Activated CD4-positive, alpha-beta T cell treated with anti-CD3 and anti-CD28 coated beads for 36 hours (primary cell): ENCODE results near the gene ST6GAL1. TPM values are rescaled to one million over a fixed set of nuclear protein-coding genes. Genes with fewer than 3 reads are reported as not detected.
"Not testable (repeated sequence)": the region's sequence is repeated elsewhere in the genome, so short reads cannot be mapped to it uniquely, and the experiment has no call there.

Source experiments
- ATAC-seq: fragments of 200-7000 bp; cut with Tn5 transposase; one replicate; pipeline ENCODE4 v1.10.0; 2021; ENCODE audit warnings: mild to moderate bottlenecking, moderate library complexity
- CTCF ChIA-PET: fragments of 350-600 bp; sonication (Branson Sonifier 250); formaldehyde crosslinking; loops from one replicate; lab custom pipeline; 2021; ENCODE audit warnings: antibody characterized with exemption; lab: Charles Lee
- POLR2A ChIA-PET: fragments of 350-600 bp; sonication (Branson Sonifier 250); formaldehyde crosslinking; loops from one replicate; lab custom pipeline; 2021; ENCODE audit warnings: antibody characterized with exemption, inconsistent platforms; lab: Charles Lee
- DNase-seq: peaks from one replicate; pipeline ENCODE4 v3.0.0-alpha.2; 2020
- H3K27ac Mint-ChIP-seq: one replicate; pipeline ENCODE4 v1.8.0; 2021; ENCODE audit warnings: mixed read lengths
- H3K27me3 Mint-ChIP-seq: one replicate; pipeline ENCODE4 v1.8.0; 2021; ENCODE audit warnings: mixed read lengths
- H3K36me3 Mint-ChIP-seq: one replicate; pipeline ENCODE4 v1.8.0; 2021; ENCODE audit warnings: low read depth, mixed read lengths
- H3K4me1 Mint-ChIP-seq: one replicate; pipeline ENCODE4 v1.8.0; 2021; ENCODE audit warnings: mixed read lengths
- H3K4me3 Mint-ChIP-seq: one replicate; pipeline ENCODE4 v1.8.0; 2021; ENCODE audit warnings: mild to moderate bottlenecking, moderate library complexity, mixed read lengths
- H3K9me3 Mint-ChIP-seq: one replicate; pipeline ENCODE4 v1.8.0; 2021; ENCODE audit warnings: low read depth, mixed read lengths
- intact Hi-C, 2 experiments: fragments of 100-400 bp; cut with DNase I in 1 of 2; cut with micrococcal nuclease in 1 of 2; formaldehyde crosslinking; loops; one replicate each; pipeline versions ENCODE4 v1.14.2 to v1.15.1; 2022 to 2024; cut with DNase I, micrococcal nuclease
- total RNA-seq, 2 experiments: library from RNA; stranded (reverse); gene quantifications; one replicate each; pipeline ENCODE4 v1.2.3, GENCODE V29; 2021

Gene ST6GAL1
- total RNA-seq, 2 experiments from 2014 or later, result 86.6 to 111 TPM

DNA sequence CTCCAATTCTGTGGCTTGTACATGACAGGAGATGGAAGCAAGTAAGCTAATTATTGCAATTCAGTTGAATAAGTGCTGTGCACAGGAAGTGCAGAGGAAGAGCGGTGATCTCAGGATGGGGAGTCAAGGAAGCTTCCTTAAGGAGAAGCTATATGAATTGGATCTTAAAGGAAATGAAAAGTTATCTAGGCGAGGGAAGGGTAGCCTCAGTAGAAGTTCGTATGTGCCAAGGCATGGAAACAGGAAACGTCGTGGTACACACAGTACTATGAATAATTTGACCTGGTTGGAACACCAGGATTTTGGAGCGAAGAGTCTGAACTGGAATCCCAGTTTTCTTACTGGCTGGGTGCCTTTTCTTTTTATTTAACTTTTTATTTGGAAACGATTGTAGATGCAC, 39.3 kb downstream of the ST6GAL1 start:
- CTCF ChIA-PET, result no interaction called here
- DNase-seq (no peak), ATAC-seq (no peak)
- Mint-ChIP-seq H3K4me1 (peaks cover 51% of the 10 kb centered on the region), H3K4me3 (no peak overlapping the region), H3K27ac (no peak overlapping the region), H3K9me3 (no peaks in the 10 kb centered on the region), H3K27me3 (no peaks in the 10 kb centered on the region), H3K36me3 (peaks cover 64% of the 10 kb centered on the region)
- intact Hi-C loops, result no loop called here
- POLR2A ChIA-PET, result no interaction called here

- H3K27ac Mint-ChIP-seq, H3K27me3 Mint-ChIP-seq, H3K9me3 Mint-ChIP-seq, POLR2A ChIA-PET, ATAC-seq, intact Hi-C loops, H3K4me3 Mint-ChIP-seq, DNase-seq: not testable (repeated sequence)
- CTCF ChIA-PET, result interaction anchor here (0.8 to 1.1 kb wide), 3 partner anchors 12 to 121 kb away, joined by 3 read pairs; no protein-coding TSS in a partner anchor
- Mint-ChIP-seq H3K36me3 (peaks cover 67% of the 10 kb centered on the region), H3K4me1 (peaks cover 39% of the 10 kb centered on the region)
Measured at GRCh38 chr3:186971106-186971505, 40.8 kb downstream of the ST6GAL1 start.

DNA sequence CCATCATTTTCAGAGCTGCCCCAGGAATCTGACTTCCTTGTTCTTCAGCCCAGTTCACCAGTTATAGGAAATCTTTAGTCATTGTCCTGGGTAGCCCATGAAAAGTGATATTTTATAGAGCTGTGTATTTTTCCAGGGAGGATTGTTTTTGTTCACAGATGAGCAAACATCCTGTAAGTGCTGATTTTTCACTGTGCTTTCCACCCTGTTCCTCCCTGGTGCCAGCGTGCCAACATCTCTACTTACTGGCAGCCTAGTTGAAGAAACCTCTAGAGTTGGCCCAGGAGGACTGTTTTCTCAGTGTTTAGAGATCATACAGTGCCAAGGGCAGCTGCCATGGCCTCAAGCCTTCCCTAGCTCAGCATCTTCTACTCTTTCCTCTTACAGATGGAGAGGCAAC, 41.3 kb downstream of the ST6GAL1 start:
- H3K36me3 Mint-ChIP-seq, result peaks cover 65% of the 10 kb centered on the region
- H3K4me3 Mint-ChIP-seq, result no peak overlapping the region
- DNase-seq (no peak), ATAC-seq (no peak)
- ChIA-PET POLR2A (no interaction called here), CTCF (interaction anchor here (0.8 to 1.1 kb wide), 3 partner anchors 12 to 122 kb away, joined by 3 read pairs; no protein-coding TSS in a partner anchor)
- no peak overlapping the region for H3K27ac Mint-ChIP-seq
- no peaks in the 10 kb centered on the region for H3K9me3 Mint-ChIP-seq
- intact Hi-C loops, result no loop called here
- peaks cover 38% of the 10 kb centered on the region for H3K4me1 Mint-ChIP-seq
- no peaks in the 10 kb centered on the region for H3K27me3 Mint-ChIP-seq

DNA sequence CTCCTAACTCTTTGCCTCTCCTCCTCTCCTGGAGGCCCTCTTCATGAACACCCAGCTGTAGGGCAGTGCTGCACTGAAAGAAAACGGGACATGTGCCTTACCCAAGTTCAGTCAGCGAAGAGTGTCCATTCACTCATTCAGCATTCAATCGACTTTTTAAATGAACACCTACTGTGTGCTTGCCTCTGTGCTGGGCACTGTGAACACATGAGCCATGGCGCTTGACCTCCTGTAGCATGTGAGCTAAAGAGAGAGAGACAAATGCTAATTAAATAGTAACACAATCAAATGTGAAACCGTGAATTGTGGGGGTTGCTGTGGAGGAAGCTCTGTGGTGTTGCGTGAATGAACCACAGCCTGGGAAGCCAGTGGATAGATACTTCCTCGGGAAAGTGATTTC, 43.4 kb downstream of the ST6GAL1 start:
- POLR2A ChIA-PET, result interaction anchor here (0.6 kb wide), 1 partner anchor 23 kb away, joined by 3 read pairs; no protein-coding TSS in a partner anchor
- no peak for DNase-seq
- intact Hi-C loops, result no loop called here
- Mint-ChIP-seq H3K36me3 (peaks cover 50% of the 10 kb centered on the region), H3K9me3 (no peaks in the 10 kb centered on the region), H3K4me3 (no peak overlapping the region), H3K4me1 (peaks cover 28% of the 10 kb centered on the region), H3K27ac (peak overlapping the region; percentile 4), H3K27me3 (no peaks in the 10 kb centered on the region)
- no peak for ATAC-seq
- CTCF ChIA-PET, result interaction anchor here (0.7 to 1.8 kb wide), 2 partner anchors 11 to 140 kb away, joined by 3 to 7 read pairs; no protein-coding TSS in a partner anchor

GRCh38 chr3:186974824-186975313, 44.5 kb downstream of the ST6GAL1 start:
- Mint-ChIP-seq H3K4me1 (peaks cover 20% of the 10 kb centered on the region), H3K27me3 (no peaks in the 10 kb centered on the region), H3K4me3 (no peak overlapping the region), H3K27ac (no peak overlapping the region), H3K36me3 (peaks cover 43% of the 10 kb centered on the region), H3K9me3 (no peaks in the 10 kb centered on the region)
- no peak for ATAC-seq
- ChIA-PET CTCF (interaction anchor here (0.6 to 1.8 kb wide), 4 partner anchors 14 to 345 kb away, joined by 3 to 7 read pairs (median 4); no protein-coding TSS in a partner anchor), POLR2A (no interaction called here)
- intact Hi-C loops, result no loop called here
- DNase-seq, result no peak

DNA sequence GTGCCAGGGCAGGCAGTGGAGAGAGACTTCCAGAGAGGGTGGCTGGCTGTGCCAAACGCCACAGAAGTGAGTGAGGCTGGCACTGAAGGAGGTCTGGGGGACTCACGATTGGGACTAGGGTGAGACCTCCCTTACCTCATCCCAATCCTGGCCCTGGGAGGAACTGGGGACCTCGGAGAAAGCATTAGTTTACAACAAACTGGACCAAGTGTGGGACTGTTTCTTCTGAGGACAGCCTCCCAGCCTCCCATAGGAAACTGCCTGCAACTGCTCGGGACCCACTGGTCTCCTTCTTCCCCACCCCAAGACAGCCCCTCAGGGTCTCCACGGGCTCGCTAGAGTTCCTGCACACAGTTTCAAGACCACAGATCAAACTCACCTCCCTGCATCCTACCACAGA, 45.4 kb downstream of the ST6GAL1 start:
- ChIA-PET CTCF (interaction anchor here (1.0 kb wide), 1 partner anchor 18 kb away, joined by 4 read pairs; no protein-coding TSS in a partner anchor), POLR2A (no interaction called here)
- Mint-ChIP-seq H3K36me3 (peaks cover 41% of the 10 kb centered on the region), H3K4me1 (peaks cover 19% of the 10 kb centered on the region), H3K27ac (peak overlapping the region; percentile 43), H3K27me3 (no peaks in the 10 kb centered on the region), H3K4me3 (no peak overlapping the region), H3K9me3 (no peaks in the 10 kb centered on the region)
- intact Hi-C loops, result no loop called here
- DNase-seq (no peak), ATAC-seq (no peak)

- H3K27ac Mint-ChIP-seq, result peak overlapping the region; percentile 32
- H3K36me3 Mint-ChIP-seq, result peaks cover 40% of the 10 kb centered on the region
- POLR2A ChIA-PET, result interaction anchor here (0.7 kb wide), 1 partner anchor 172 kb away, joined by 4 read pairs; no protein-coding TSS in a partner anchor
- no peak overlapping the region for H3K4me3 Mint-ChIP-seq
- no peak for DNase-seq
- ATAC-seq, result no peak
- CTCF ChIA-PET, result no interaction called here
- H3K4me1 Mint-ChIP-seq, result peaks cover 15% of the 10 kb centered on the region
- H3K9me3 Mint-ChIP-seq, result no peaks in the 10 kb centered on the region
- H3K27me3 Mint-ChIP-seq, result no peaks in the 10 kb centered on the region
- intact Hi-C loops, result no loop called here
Measured at GRCh38 chr3:186976837-186977750, 46.8 kb downstream of the ST6GAL1 start.

DNA sequence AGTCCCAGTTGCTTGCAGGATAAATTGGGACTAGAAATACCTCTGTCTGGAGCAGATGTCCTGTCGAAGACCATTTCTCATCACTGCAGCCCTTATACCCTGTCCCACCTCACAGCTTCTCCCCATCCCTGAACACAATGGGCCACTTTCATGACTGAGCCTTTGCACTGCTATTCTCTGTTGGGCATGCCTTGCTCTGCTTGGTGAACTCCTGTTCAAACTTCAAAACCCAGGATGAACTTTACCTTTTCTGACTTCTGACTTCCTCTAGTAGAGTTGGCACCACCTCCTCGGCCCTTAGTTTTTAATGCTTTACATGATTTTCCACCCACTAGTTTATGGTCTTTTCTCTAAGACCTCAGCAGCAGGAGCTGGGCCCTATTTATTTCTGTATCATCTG, 48.4 kb downstream of the ST6GAL1 start:
- Mint-ChIP-seq H3K36me3 (peaks cover 36% of the 10 kb centered on the region), H3K4me1 (peaks cover 11% of the 10 kb centered on the region), H3K4me3 (no peak overlapping the region), H3K9me3 (no peaks in the 10 kb centered on the region), H3K27me3 (no peaks in the 10 kb centered on the region), H3K27ac (no peak overlapping the region)
- DNase-seq, result no peak
- no peak for ATAC-seq
- intact Hi-C loops, result no loop called here
- CTCF ChIA-PET, result interaction anchor here (0.7 to 2.2 kb wide), 4 partner anchors 10 to 1001 kb away, joined by 3 to 6 read pairs (median 4); no protein-coding TSS in a partner anchor
- POLR2A ChIA-PET, result interaction anchor here (0.6 kb wide), 1 partner anchor 381 kb away, joined by 3 read pairs; no protein-coding TSS in a partner anchor

- POLR2A ChIA-PET, result no interaction called here
- CTCF ChIA-PET, result interaction anchor here (0.6 to 2.2 kb wide), 3 partner anchors 9 to 130 kb away, joined by 3 to 6 read pairs (median 4); no protein-coding TSS in a partner anchor
- ATAC-seq (no peak), DNase-seq (no peak)
- intact Hi-C loops, result no loop called here
- Mint-ChIP-seq H3K36me3 (peaks cover 33% of the 10 kb centered on the region), H3K27ac (no peak overlapping the region), H3K9me3 (no peaks in the 10 kb centered on the region), H3K4me3 (no peak overlapping the region), H3K4me1 (peaks cover 5% of the 10 kb centered on the region), H3K27me3 (no peaks in the 10 kb centered on the region)
Measured at GRCh38 chr3:186979852-186980251, 49.5 kb downstream of the ST6GAL1 start.

DNA sequence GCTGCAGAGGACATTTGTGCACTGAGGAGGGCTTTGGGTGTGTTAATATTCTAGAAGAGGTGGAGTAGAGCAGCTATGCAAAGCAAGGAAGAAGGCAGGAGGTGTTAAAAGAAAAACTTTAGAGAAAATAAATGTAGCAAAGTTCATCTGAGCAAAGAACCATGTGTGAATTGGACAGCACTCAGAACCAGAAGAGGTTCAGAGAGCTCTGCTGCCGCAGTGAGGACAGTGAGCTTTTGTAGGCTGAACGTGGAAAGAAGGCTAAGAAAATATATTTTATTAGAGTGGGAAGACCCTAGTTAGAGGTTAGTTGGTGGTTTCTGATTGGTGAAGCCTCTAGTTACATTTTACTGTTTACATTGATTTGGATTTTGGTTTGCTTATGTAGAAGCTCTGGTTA, 50.7 kb downstream of the ST6GAL1 start:
- intact Hi-C loops, result no loop called here
- DNase-seq, result no peak
- ChIA-PET CTCF (interaction anchor here (1.2 to 1.3 kb wide), 3 partner anchors 8 to 65 kb away, joined by 3 to 5 read pairs (median 3); no protein-coding TSS in a partner anchor), POLR2A (no interaction called here)
- Mint-ChIP-seq H3K27me3 (no peaks in the 10 kb centered on the region), H3K9me3 (no peaks in the 10 kb centered on the region), H3K36me3 (peaks cover 27% of the 10 kb centered on the region), H3K27ac (no peak overlapping the region), H3K4me1 (peaks cover 6% of the 10 kb centered on the region), H3K4me3 (no peak overlapping the region)
- no peak for ATAC-seq

DNA sequence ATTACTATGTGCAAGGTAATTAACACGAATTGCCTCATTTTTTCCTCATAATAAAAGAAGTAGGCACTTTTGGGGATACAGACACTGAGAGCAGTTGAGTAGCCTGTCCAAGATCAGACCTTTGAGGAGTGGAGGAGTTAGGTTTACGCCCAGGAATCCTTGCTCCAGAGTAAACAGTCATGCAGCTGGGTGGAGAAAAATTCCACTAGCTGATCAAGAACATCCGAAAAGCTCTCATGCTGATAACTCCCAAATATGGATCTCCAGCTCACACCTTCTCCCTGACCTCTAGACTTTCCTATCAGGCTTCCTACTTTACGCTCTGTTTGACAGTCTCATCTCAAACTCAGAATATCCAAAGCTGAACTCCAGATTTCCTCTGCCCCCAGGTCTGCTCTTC, 53.3 kb downstream of the ST6GAL1 start:
- H3K9me3 Mint-ChIP-seq, result no peaks in the 10 kb centered on the region
- ChIA-PET POLR2A (no interaction called here), CTCF (interaction anchor here (0.6 kb wide), 1 partner anchor 183 kb away, joined by 8 read pairs; no protein-coding TSS in a partner anchor)
- intact Hi-C loops, result no loop called here
- no peak overlapping the region for H3K4me3 Mint-ChIP-seq
- H3K27me3 Mint-ChIP-seq, result no peaks in the 10 kb centered on the region
- peaks cover 29% of the 10 kb centered on the region for H3K36me3 Mint-ChIP-seq
- no peak overlapping the region for H3K27ac Mint-ChIP-seq
- peaks cover 18% of the 10 kb centered on the region for H3K4me1 Mint-ChIP-seq
- DNase-seq (no peak), ATAC-seq (no peak)
